NCI-H69 (cell line): ENCODE results near the gene TSPYL6.

ENCODE experiments used
- DNase-seq: peaks from one replicate; lab custom pipeline; 2025; lab: John Stamatoyannopoulos, UW

Gene TSPYL6

GRCh38 chr2:54255230-54256090, 569 bp downstream of the TSPYL6 start:
- no peak for DNase-seq

- DNase-seq: no peak
These were observed 1.8 kb downstream of the TSPYL6 start for GRCh38 chr2:54254180-54254579.

- no peak for DNase-seq
These were observed 6.4 kb downstream of the TSPYL6 start for GRCh38 chr2:54249629-54250028.

GRCh38 chr2:54247115-54247514, 8.9 kb downstream of the TSPYL6 start:
- no peak for DNase-seq

GRCh38 chr2:54240515-54241469, 15.2 kb downstream of the TSPYL6 start:
- DNase-seq: peak; percentile 6

- peak; percentile 69 for DNase-seq
These were observed 16.6 kb downstream of the TSPYL6 start for GRCh38 chr2:54239427-54239826.

GRCh38 chr2:54237428-54237827, 18.6 kb downstream of the TSPYL6 start:
- no peak for DNase-seq

- no peak for DNase-seq
These were observed 22.0 kb downstream of the TSPYL6 start for GRCh38 chr2:54233832-54234649.

- DNase-seq: no peak
These were observed 27.1 kb downstream of the TSPYL6 start for GRCh38 chr2:54228945-54229344.

- no peak for DNase-seq
These were observed 28.2 kb downstream of the TSPYL6 start for GRCh38 chr2:54227798-54228197.

GRCh38 chr2:54226260-54226659, 29.8 kb downstream of the TSPYL6 start:
- DNase-seq: no peak

- no peak for DNase-seq
These were observed 31.0 kb downstream of the TSPYL6 start for GRCh38 chr2:54224997-54225396.

GRCh38 chr2:54213082-54213481, 42.9 kb downstream of the TSPYL6 start:
- no peak for DNase-seq

- no peak for DNase-seq
These were observed 43.6 kb downstream of the TSPYL6 start for GRCh38 chr2:54212456-54212855.

GRCh38 chr2:54209379-54209778, 46.6 kb downstream of the TSPYL6 start:
- no peak for DNase-seq

- DNase-seq: no peak
These were observed 47.4 kb downstream of the TSPYL6 start for GRCh38 chr2:54208364-54209240.

- DNase-seq: no peak
These were observed 48.3 kb downstream of the TSPYL6 start for GRCh38 chr2:54207666-54208195.

- DNase-seq: peak; percentile 71
These were observed 49.4 kb downstream of the TSPYL6 start for GRCh38 chr2:54206596-54206995.

- DNase-seq: no peak
These were observed 51.6 kb downstream of the TSPYL6 start for GRCh38 chr2:54204476-54204875.
